Activated T-helper 1 cell treated with anti-CD3 and anti-CD28 coated beads, Interleukin-12 subunit alpha, Interleukin-12 subunit beta, Interleukin-2, Interleukin-4 antibody, amounts not matched to agents 30 ng/mL and 10 ng/mL and 1 ng/mL, durations not matched to agents 14 hours and 24 hours and 36 hours (primary cell): ENCODE data around the gene ZXDB. TPM values are rescaled to one million over a fixed set of nuclear protein-coding genes. Genes with fewer than 3 reads are reported as not detected.
"Not testable (repeated sequence)": the region's sequence is repeated elsewhere in the genome, so short reads cannot be mapped to it uniquely, and the experiment has no call there.

Source experiments
- DNase-seq: peaks from one replicate; pipeline ENCODE4 v3.0.0; 2021; ENCODE audit warnings: low spot score
- H3K27ac Mint-ChIP-seq: one replicate; pipeline ENCODE4 v1.8.0; 2021; ENCODE audit warnings: mild to moderate bottlenecking, mixed read lengths
- H3K27me3 Mint-ChIP-seq: one replicate; pipeline ENCODE4 v1.8.0; 2022; ENCODE audit warnings: mild to moderate bottlenecking, moderate library complexity, mixed read lengths; ENCODE audit not compliant: insufficient read depth
- H3K36me3 Mint-ChIP-seq: one replicate; pipeline ENCODE4 v1.8.0; 2021; ENCODE audit warnings: low read depth, mixed read lengths
- H3K4me1 Mint-ChIP-seq: one replicate; pipeline ENCODE4 v1.8.0; 2021; ENCODE audit warnings: low read depth, mixed read lengths
- H3K4me3 Mint-ChIP-seq: one replicate; pipeline ENCODE4 v1.8.0; 2021; ENCODE audit warnings: mild to moderate bottlenecking, moderate library complexity, mixed read lengths
- H3K9me3 Mint-ChIP-seq: one replicate; pipeline ENCODE4 v1.8.0; 2021; ENCODE audit warnings: mixed read lengths
- intact Hi-C: fragments of 100-400 bp; cut with micrococcal nuclease; formaldehyde crosslinking; loops from one replicate; pipeline ENCODE4 v1.15.1; 2024
- total RNA-seq: library from RNA; stranded (reverse); gene quantifications from 2 replicates; pipeline ENCODE4 v1.2.3, GENCODE V29; 2022

ZXDB gene
- total RNA-seq: 6.3 and 6.4 TPM in 2 replicates

GRCh38 chrX:57591284-57592159, at the start of gene ZXDB:
Gene ZXDB, plus strand, starts transcription at chrX:57592011. Its CDS starts 38 bp downstream, at chrX:57592049.
- Mint-ChIP-seq H3K36me3 (peaks cover 10% of the 10 kb centered on the region), H3K4me3 (peak within 1 kb of the TSS; percentile 84), H3K4me1 (peaks cover 30% of the 10 kb centered on the region), H3K27ac (peak within 1 kb of the TSS; percentile 91)
- not testable (repeated sequence) for H3K27me3 Mint-ChIP-seq, DNase-seq, H3K9me3 Mint-ChIP-seq
- intact Hi-C loops: loop anchor here (2.0 to 5.0 kb wide), 4 partner anchors 316 to 779 kb away; partner anchors contain the start of gene SPIN2B

- no peaks in the 10 kb centered on the region for H3K27me3 Mint-ChIP-seq
- intact Hi-C loops: no loop called here
- no peaks in the 10 kb centered on the region for H3K9me3 Mint-ChIP-seq
- no peaks in the 10 kb centered on the region for H3K4me1 Mint-ChIP-seq
- no peaks in the 10 kb centered on the region for H3K36me3 Mint-ChIP-seq
- DNase-seq: no peak
- no peak overlapping the region for H3K27ac Mint-ChIP-seq
- no peak overlapping the region for H3K4me3 Mint-ChIP-seq
Measured at GRCh38 chrX:57565198-57565597, 26.6 kb upstream of the ZXDB start.

GRCh38 chrX:57573754-57574153, 18.1 kb upstream of the ZXDB start:
- Mint-ChIP-seq H3K36me3 (no peaks in the 10 kb centered on the region), H3K27ac (no peak overlapping the region), H3K4me3 (no peak overlapping the region), H3K4me1 (no peaks in the 10 kb centered on the region), H3K9me3 (no peaks in the 10 kb centered on the region), H3K27me3 (no peaks in the 10 kb centered on the region)
- DNase-seq: no peak
- intact Hi-C loops: no loop called here

GRCh38 chrX:57582948-57583347, 8.9 kb upstream of the ZXDB start:
- intact Hi-C loops: loop anchor here (5.0 kb wide), 1 partner anchor 239 kb away; no protein-coding TSS in a partner anchor
- not testable (repeated sequence) for H3K27me3 Mint-ChIP-seq, H3K27ac Mint-ChIP-seq, DNase-seq, H3K4me1 Mint-ChIP-seq, H3K4me3 Mint-ChIP-seq, H3K9me3 Mint-ChIP-seq, H3K36me3 Mint-ChIP-seq

- intact Hi-C loops: loop anchor here (5.0 kb wide), 1 partner anchor 239 kb away; no protein-coding TSS in a partner anchor
- Mint-ChIP-seq H3K27me3 (no peaks in the 10 kb centered on the region), H3K4me3 (no peak overlapping the region), H3K4me1 (no peaks in the 10 kb centered on the region), H3K9me3 (no peaks in the 10 kb centered on the region), H3K27ac (no peak overlapping the region), H3K36me3 (no peaks in the 10 kb centered on the region)
- no peak for DNase-seq
Measured at GRCh38 chrX:57583477-57583876, 8.3 kb upstream of the ZXDB start.

- no peak for DNase-seq
- intact Hi-C loops: no loop called here
- no peaks in the 10 kb centered on the region for H3K27me3 Mint-ChIP-seq
- H3K36me3 Mint-ChIP-seq: no peaks in the 10 kb centered on the region
- H3K9me3 Mint-ChIP-seq: no peaks in the 10 kb centered on the region
- H3K4me1 Mint-ChIP-seq: peaks cover 3% of the 10 kb centered on the region
- H3K4me3 Mint-ChIP-seq: no peak overlapping the region
- no peak overlapping the region for H3K27ac Mint-ChIP-seq
Measured at GRCh38 chrX:57586360-57586759, 5.5 kb upstream of the ZXDB start.

GRCh38 chrX:57587062-57587461, 4.7 kb upstream of the ZXDB start:
- Mint-ChIP-seq H3K27me3 (no peaks in the 10 kb centered on the region), H3K4me3 (no peak overlapping the region), H3K27ac (no peak overlapping the region), H3K36me3 (no peaks in the 10 kb centered on the region), H3K9me3 (no peaks in the 10 kb centered on the region), H3K4me1 (peaks cover 5% of the 10 kb centered on the region)
- intact Hi-C loops: no loop called here
- DNase-seq: no peak

- H3K27ac Mint-ChIP-seq: no peak overlapping the region
- H3K27me3 Mint-ChIP-seq: no peaks in the 10 kb centered on the region
- intact Hi-C loops: no loop called here
- H3K36me3 Mint-ChIP-seq: no peaks in the 10 kb centered on the region
- DNase-seq: no peak
- H3K4me1 Mint-ChIP-seq: peaks cover 5% of the 10 kb centered on the region
- H3K4me3 Mint-ChIP-seq: no peak overlapping the region
- no peaks in the 10 kb centered on the region for H3K9me3 Mint-ChIP-seq
Measured at GRCh38 chrX:57587607-57588006, 4.2 kb upstream of the ZXDB start.

- peak overlapping the region; percentile 69 for H3K4me3 Mint-ChIP-seq
- intact Hi-C loops: loop anchor here (2.0 to 5.0 kb wide), 4 partner anchors 315 to 780 kb away; partner anchors contain the start of gene SPIN2B
- H3K27me3 Mint-ChIP-seq, H3K9me3 Mint-ChIP-seq, H3K27ac Mint-ChIP-seq: not testable (repeated sequence)
- peak; percentile 12 for DNase-seq
- peaks cover 34% of the 10 kb centered on the region for H3K4me1 Mint-ChIP-seq
- H3K36me3 Mint-ChIP-seq: peaks cover 12% of the 10 kb centered on the region
Measured at GRCh38 chrX:57592160-57592893, 516 bp downstream of the ZXDB start.

- Mint-ChIP-seq H3K4me1 (peaks cover 34% of the 10 kb centered on the region), H3K36me3 (peaks cover 14% of the 10 kb centered on the region), H3K4me3 (peak overlapping the region; percentile 69)
- intact Hi-C loops: loop anchor here (2.0 to 5.0 kb wide), 4 partner anchors 314 to 781 kb away; partner anchors contain the start of gene SPIN2B
- H3K27ac Mint-ChIP-seq, H3K9me3 Mint-ChIP-seq, H3K27me3 Mint-ChIP-seq: not testable (repeated sequence)
- DNase-seq: peak; percentile 1
Measured at GRCh38 chrX:57592894-57593215, 1.0 kb downstream of the ZXDB start.

GRCh38 chrX:57595381-57595811, 3.6 kb downstream of the ZXDB start:
- no peak for DNase-seq
- Mint-ChIP-seq H3K4me1 (peaks cover 34% of the 10 kb centered on the region), H3K27ac (peak overlapping the region; percentile 67), H3K36me3 (peaks cover 18% of the 10 kb centered on the region), H3K9me3 (no peaks in the 10 kb centered on the region), H3K4me3 (peak overlapping the region; percentile 78), H3K27me3 (no peaks in the 10 kb centered on the region)
- intact Hi-C loops: loop anchor here (2.0 kb wide), 1 partner anchor 309 kb away; the partner anchor contains the start of gene FAAH2

GRCh38 chrX:57596109-57596508, 4.3 kb downstream of the ZXDB start:
- Mint-ChIP-seq H3K27me3 (no peaks in the 10 kb centered on the region), H3K9me3 (no peaks in the 10 kb centered on the region), H3K36me3 (peaks cover 18% of the 10 kb centered on the region), H3K4me1 (peaks cover 34% of the 10 kb centered on the region), H3K27ac (peak overlapping the region; percentile 11), H3K4me3 (peak overlapping the region; percentile 75)
- no peak for DNase-seq
- intact Hi-C loops: no loop called here

- Mint-ChIP-seq H3K9me3 (no peaks in the 10 kb centered on the region), H3K27me3 (no peaks in the 10 kb centered on the region), H3K36me3 (peaks cover 18% of the 10 kb centered on the region), H3K4me1 (peaks cover 29% of the 10 kb centered on the region), H3K27ac (no peak overlapping the region), H3K4me3 (peak overlapping the region; percentile 75)
- DNase-seq: no peak
- intact Hi-C loops: no loop called here
Measured at GRCh38 chrX:57596516-57596915, 4.7 kb downstream of the ZXDB start.
